Activated CD8-positive, alpha-beta T cell treated with anti-CD3 and anti-CD28 coated beads for 36 hours (primary cell): ENCODE data around the gene PERP. TPM values are rescaled to one million over a fixed set of nuclear protein-coding genes. Genes with fewer than 3 reads are reported as not detected.

Experiments used
- ATAC-seq: fragments of 200-7000 bp; cut with Tn5 transposase; one replicate; pipeline ENCODE4 v1.10.0; 2021; ENCODE audit warnings: mild to moderate bottlenecking, moderate library complexity
- CTCF ChIA-PET: fragments of 350-600 bp; sonication (Branson Sonifier 250); formaldehyde crosslinking; loops from one replicate; lab custom pipeline; 2021; ENCODE audit warnings: antibody characterized with exemption; lab: Charles Lee
- POLR2A ChIA-PET: fragments of 350-600 bp; sonication (Branson Sonifier 250); formaldehyde crosslinking; loops from one replicate; lab custom pipeline; 2021; ENCODE audit warnings: antibody characterized with exemption; lab: Charles Lee
- DNase-seq: peaks from one replicate; pipeline ENCODE4 v3.0.0-alpha.2; 2020
- H3K27ac Mint-ChIP-seq: one replicate; pipeline ENCODE4 v1.8.0; 2021; ENCODE audit warnings: mild to moderate bottlenecking, mixed read lengths
- H3K27me3 Mint-ChIP-seq: one replicate; pipeline ENCODE4 v1.8.0; 2021; ENCODE audit warnings: mixed read lengths
- H3K36me3 Mint-ChIP-seq: one replicate; pipeline ENCODE4 v1.8.0; 2021; ENCODE audit warnings: low read depth, mixed read lengths
- H3K4me1 Mint-ChIP-seq: one replicate; pipeline ENCODE4 v1.8.0; 2021; ENCODE audit warnings: low read depth, mixed read lengths
- H3K4me3 Mint-ChIP-seq: one replicate; pipeline ENCODE4 v1.8.0; 2021; ENCODE audit warnings: mild to moderate bottlenecking, moderate library complexity, mixed read lengths
- H3K9me3 Mint-ChIP-seq: one replicate; pipeline ENCODE4 v1.8.0; 2021; ENCODE audit warnings: mixed read lengths
- CTCF ChIP-seq: fragments of 200-600 bp; IDR thresholded peaks from one replicate; pipeline ENCODE4 v1.8.0; 2022; ENCODE audit warnings: antibody characterized with exemption, mild to moderate bottlenecking
- intact Hi-C: fragments of 100-400 bp; cut with micrococcal nuclease; formaldehyde crosslinking; loops from one replicate; pipeline ENCODE4 v1.10.0; 2022
- total RNA-seq, 2 experiments: library from RNA; stranded (reverse); gene quantifications; one replicate each; pipeline ENCODE4 v1.2.3, GENCODE V29; 2021

Gene PERP
- total RNA-seq, 2 experiments from 2014 or later, result 3.7 to 4.5 TPM

- Mint-ChIP-seq H3K9me3 (no peaks in the 10 kb centered on the region), H3K4me3 (no peak overlapping the region), H3K27me3 (peaks cover 32% of the 10 kb centered on the region), H3K27ac (no peak overlapping the region), H3K36me3 (no peaks in the 10 kb centered on the region), H3K4me1 (peaks cover 11% of the 10 kb centered on the region)
- ChIA-PET POLR2A (no interaction called here), CTCF (interaction anchor here (0.6 to 3.3 kb wide), 6 partner anchors 10 to 157 kb away, joined by 3 to 23 read pairs (median 4); no protein-coding TSS in a partner anchor)
- DNase-seq (no peak), ATAC-seq (no peak)
- intact Hi-C loops, result no loop called here
- no peak for TF ChIP-seq CTCF
Measured at GRCh38 chr6:138103871-138104270, 3.3 kb downstream of the PERP start.

GRCh38 chr6:138101946-138102731 lies 5.1 kb downstream of the PERP start:
- Mint-ChIP-seq H3K27ac (no peak overlapping the region), H3K4me3 (no peak overlapping the region), H3K9me3 (peaks cover 1% of the 10 kb centered on the region), H3K27me3 (peaks cover 28% of the 10 kb centered on the region), H3K4me1 (peaks cover 3% of the 10 kb centered on the region), H3K36me3 (no peaks in the 10 kb centered on the region)
- DNase-seq (no peak), ATAC-seq (no peak)
- intact Hi-C loops, result no loop called here
- ChIA-PET POLR2A (no interaction called here), CTCF (interaction anchor here (1.0 kb wide), 1 partner anchor 13 kb away, joined by 3 read pairs; no protein-coding TSS in a partner anchor)
- no peak for TF ChIP-seq CTCF

GRCh38 chr6:138099832-138100231 lies 7.4 kb downstream of the PERP start:
- H3K9me3 Mint-ChIP-seq, result peaks cover 1% of the 10 kb centered on the region
- ChIA-PET POLR2A (interaction anchor here (0.8 kb wide), 1 partner anchor 254 kb away, joined by 3 read pairs; no protein-coding TSS in a partner anchor), CTCF (interaction anchor here (1.3 to 2.7 kb wide), 2 partner anchors 9 to 17 kb away, joined by 6 to 9 read pairs; no protein-coding TSS in a partner anchor)
- ATAC-seq, result no peak
- no peak for DNase-seq
- H3K4me1 Mint-ChIP-seq, result no peaks in the 10 kb centered on the region
- H3K27me3 Mint-ChIP-seq, result peaks cover 17% of the 10 kb centered on the region
- no peak for TF ChIP-seq CTCF
- intact Hi-C loops, result no loop called here
- no peak overlapping the region for H3K27ac Mint-ChIP-seq
- peaks cover 3% of the 10 kb centered on the region for H3K36me3 Mint-ChIP-seq
- H3K4me3 Mint-ChIP-seq, result no peak overlapping the region

GRCh38 chr6:138098306-138098705 lies 8.9 kb downstream of the PERP start:
- POLR2A ChIA-PET, result no interaction called here
- H3K4me3 Mint-ChIP-seq, result no peak overlapping the region
- DNase-seq (no peak), ATAC-seq (no peak)
- H3K27ac Mint-ChIP-seq, result no peak overlapping the region
- no peaks in the 10 kb centered on the region for H3K4me1 Mint-ChIP-seq
- CTCF ChIA-PET, result interaction anchor here (1.4 to 1.8 kb wide), 2 partner anchors 8 to 98 kb away, joined by 3 to 4 read pairs; partner anchors contain the start of gene PERP
- no peak for TF ChIP-seq CTCF
- intact Hi-C loops, result no loop called here
- peaks cover 10% of the 10 kb centered on the region for H3K27me3 Mint-ChIP-seq
- peaks cover 3% of the 10 kb centered on the region for H3K36me3 Mint-ChIP-seq
- H3K9me3 Mint-ChIP-seq, result peaks cover 1% of the 10 kb centered on the region

GRCh38 chr6:138094260-138094659 lies 13.0 kb downstream of the PERP start:
- peaks cover 1% of the 10 kb centered on the region for H3K9me3 Mint-ChIP-seq

More at GRCh38 chr6:138094260-138094659, 13.0 kb downstream of the PERP start:
- Mint-ChIP-seq H3K4me1 (no peaks in the 10 kb centered on the region), H3K27ac (no peak overlapping the region), H3K27me3 (peaks cover 14% of the 10 kb centered on the region), H3K4me3 (no peak overlapping the region), H3K36me3 (peaks cover 3% of the 10 kb centered on the region)
- no peak for DNase-seq
- ATAC-seq, result no peak
- ChIA-PET CTCF (interaction anchor here (0.6 kb wide), 1 partner anchor 10 kb away, joined by 3 read pairs; no protein-coding TSS in a partner anchor), POLR2A (no interaction called here)
- no peak for TF ChIP-seq CTCF
- intact Hi-C loops, result no loop called here
